Measurements from ENCODE around the gene AASDHPPT.
"Not testable (repeated sequence)": the region's sequence is repeated elsewhere in the genome, so short reads cannot be mapped to it uniquely, and the experiment has no call there.

The AASDHPPT gene

GRCh38 chr11:106043540-106043939 is 33.9 kb upstream of the AASDHPPT start:
- Histone ChIP-seq H3K9ac (ENCODE audit: low read length) (no peak overlapping the region), H2AK5ac (ENCODE audit: low read length) (no peak overlapping the region), H3K23ac (ENCODE audit: low read length) (no peak overlapping the region)

GRCh38 chr11:106047631-106048030 is 29.8 kb upstream of the AASDHPPT start:
- Histone ChIP-seq H3K27ac (ENCODE audit: low read depth, low read length) (no peak overlapping the region), H3K79me2 (ENCODE audit: control insufficient read depth, insufficient read depth, low read length) (no peaks in the 10 kb centered on the region), H2BK120ac (ENCODE audit: low read depth, low read length) (no peak overlapping the region), H3K4me1 (ENCODE audit: control insufficient read depth, low read depth, low read length) (no peaks in the 10 kb centered on the region), H4K8ac (ENCODE audit: low read depth, low read length) (no peak overlapping the region), H3K36me3 (ENCODE audit: control insufficient read depth, insufficient read depth, low read length) (no peaks in the 10 kb centered on the region), H3K27me3 (ENCODE audit: insufficient read depth, low read length, poor library complexity) (no peaks in the 10 kb centered on the region), H3K9ac (ENCODE audit: low read length) (no peak overlapping the region), H3K4ac (ENCODE audit: low read depth, low read length) (no peak overlapping the region), H3K23ac (ENCODE audit: low read length) (no peak overlapping the region), H3K18ac (ENCODE audit: low read length) (no peak overlapping the region), H3K4me3 (ENCODE audit: low read length) (no peak overlapping the region), H2AK5ac (ENCODE audit: low read length) (no peak overlapping the region), H3K4me2 (ENCODE audit: low read length) (no peak overlapping the region), H3K56ac (ENCODE audit: low read length) (no peak overlapping the region), H4K5ac (ENCODE audit: low read length) (no peak overlapping the region), H3K79me1 (ENCODE audit: low read length) (no peaks in the 10 kb centered on the region), H2BK5ac (ENCODE audit: low read length) (no peak overlapping the region), H2BK15ac (replicated peaks; ENCODE audit: low read depth) (no peak overlapping the region)
- DNase-seq = no peak

More at GRCh38 chr11:106043540-106043939, 33.9 kb upstream of the AASDHPPT start:
- no peaks in the 10 kb centered on the region for H3K79me2 ChIP-seq (ENCODE audit: control insufficient read depth, insufficient read depth, low read length)
- H3K36me3 ChIP-seq (ENCODE audit: control insufficient read depth, insufficient read depth, low read length) = no peaks in the 10 kb centered on the region
- H3K4me1 ChIP-seq (ENCODE audit: control insufficient read depth, low read depth, low read length) = no peaks in the 10 kb centered on the region
- no peak overlapping the region for H2BK5ac ChIP-seq (ENCODE audit: low read length)
- DNase-seq = no peak
- no peak overlapping the region for H3K4me2 ChIP-seq (ENCODE audit: low read length)
- no peak overlapping the region for H4K5ac ChIP-seq (ENCODE audit: low read length)
- H3K18ac ChIP-seq (ENCODE audit: low read length) = no peak overlapping the region
- H2BK120ac ChIP-seq (ENCODE audit: low read depth, low read length) = no peak overlapping the region
- no peak overlapping the region for H3K27ac ChIP-seq (ENCODE audit: low read depth, low read length)
- no peak overlapping the region for H3K4me3 ChIP-seq (ENCODE audit: low read length)
- no peak overlapping the region for H3K4ac ChIP-seq (ENCODE audit: low read depth, low read length)
- H2BK15ac ChIP-seq (replicated peaks; ENCODE audit: low read depth) = no peak overlapping the region
- no peaks in the 10 kb centered on the region for H3K27me3 ChIP-seq (ENCODE audit: insufficient read depth, low read length, poor library complexity)
- H4K8ac ChIP-seq (ENCODE audit: low read depth, low read length) = no peak overlapping the region
- H3K79me1 ChIP-seq (ENCODE audit: low read length) = no peaks in the 10 kb centered on the region
- no peak overlapping the region for H3K56ac ChIP-seq (ENCODE audit: low read length)

GRCh38 chr11:106049727-106050476 is 27.6 kb upstream of the AASDHPPT start:
- WGBS (ENCODE audit: extremely low coverage, insufficient coverage, low lambda C conversion rate) = no CpG with 5 or more reads among the region's 5 CpGs
- Histone ChIP-seq H3K4ac (ENCODE audit: low read depth, low read length) (no peak overlapping the region), H4K8ac (ENCODE audit: low read depth, low read length) (no peak overlapping the region), H3K36me3 (ENCODE audit: control insufficient read depth, insufficient read depth, low read length) (no peaks in the 10 kb centered on the region), H3K27ac (ENCODE audit: low read depth, low read length) (no peak overlapping the region), H3K23ac (ENCODE audit: low read length) (no peak overlapping the region), H3K79me1 (ENCODE audit: low read length) (no peaks in the 10 kb centered on the region), H2BK15ac (replicated peaks; ENCODE audit: low read depth) (no peak overlapping the region), H4K5ac (ENCODE audit: low read length) (no peak overlapping the region), H3K9ac (ENCODE audit: low read length) (no peak overlapping the region), H3K27me3 (ENCODE audit: insufficient read depth, low read length, poor library complexity) (no peaks in the 10 kb centered on the region), H3K4me1 (ENCODE audit: control insufficient read depth, low read depth, low read length) (no peaks in the 10 kb centered on the region), H3K4me3 (ENCODE audit: low read length) (no peak overlapping the region), H3K18ac (ENCODE audit: low read length) (no peak overlapping the region), H3K4me2 (ENCODE audit: low read length) (no peak overlapping the region), H2BK120ac (ENCODE audit: low read depth, low read length) (no peak overlapping the region), H2BK5ac (ENCODE audit: low read length) (no peak overlapping the region), H3K79me2 (ENCODE audit: control insufficient read depth, insufficient read depth, low read length) (no peaks in the 10 kb centered on the region), H3K56ac (ENCODE audit: low read length) (no peak overlapping the region), H2AK5ac (ENCODE audit: low read length) (no peak overlapping the region)
- no peak for DNase-seq

GRCh38 chr11:106051103-106051502 is 26.4 kb upstream of the AASDHPPT start:
- H3K23ac ChIP-seq (ENCODE audit: low read length) = no peak overlapping the region
- WGBS (ENCODE audit: extremely low coverage, insufficient coverage, low lambda C conversion rate) = no CpG with 5 or more reads among the region's 2 CpGs
- DNase-seq = no peak
- H2BK15ac ChIP-seq (replicated peaks; ENCODE audit: low read depth) = no peak overlapping the region
- no peak overlapping the region for H2BK5ac ChIP-seq (ENCODE audit: low read length)
- H4K5ac ChIP-seq (ENCODE audit: low read length) = no peak overlapping the region
- H3K4ac ChIP-seq (ENCODE audit: low read depth, low read length) = no peak overlapping the region
- no peak overlapping the region for H3K4me2 ChIP-seq (ENCODE audit: low read length)
- no peak overlapping the region for H3K9ac ChIP-seq (ENCODE audit: low read length)
- H3K4me1 ChIP-seq (ENCODE audit: control insufficient read depth, low read depth, low read length) = no peaks in the 10 kb centered on the region
- H3K27me3 ChIP-seq (ENCODE audit: insufficient read depth, low read length, poor library complexity) = no peaks in the 10 kb centered on the region
- no peak overlapping the region for H2BK120ac ChIP-seq (ENCODE audit: low read depth, low read length)
- H3K56ac ChIP-seq (ENCODE audit: low read length) = no peak overlapping the region
- H3K18ac ChIP-seq (ENCODE audit: low read length) = no peak overlapping the region
- no peaks in the 10 kb centered on the region for H3K79me1 ChIP-seq (ENCODE audit: low read length)
- H3K36me3 ChIP-seq (ENCODE audit: control insufficient read depth, insufficient read depth, low read length) = no peaks in the 10 kb centered on the region
- no peak overlapping the region for H3K27ac ChIP-seq (ENCODE audit: low read depth, low read length)
- H2AK5ac ChIP-seq (ENCODE audit: low read length) = no peak overlapping the region
- H3K4me3 ChIP-seq (ENCODE audit: low read length) = no peak overlapping the region
- H3K79me2 ChIP-seq (ENCODE audit: control insufficient read depth, insufficient read depth, low read length) = no peaks in the 10 kb centered on the region
- no peak overlapping the region for H4K8ac ChIP-seq (ENCODE audit: low read depth, low read length)

- not testable (repeated sequence) for H3K36me3 ChIP-seq (ENCODE audit: control insufficient read depth, insufficient read depth, low read length); H3K9ac ChIP-seq (ENCODE audit: low read length); H3K23ac ChIP-seq (ENCODE audit: low read length); H2BK5ac ChIP-seq (ENCODE audit: low read length); H3K79me2 ChIP-seq (ENCODE audit: control insufficient read depth, insufficient read depth, low read length); H2BK15ac ChIP-seq (replicated peaks; ENCODE audit: low read depth); H3K27me3 ChIP-seq (ENCODE audit: insufficient read depth, low read length, poor library complexity); H2BK120ac ChIP-seq (ENCODE audit: low read depth, low read length); DNase-seq; H3K4me2 ChIP-seq (ENCODE audit: low read length); H3K79me1 ChIP-seq (ENCODE audit: low read length); H3K56ac ChIP-seq (ENCODE audit: low read length); H3K4me1 ChIP-seq (ENCODE audit: control insufficient read depth, low read depth, low read length); H4K8ac ChIP-seq (ENCODE audit: low read depth, low read length); H3K4ac ChIP-seq (ENCODE audit: low read depth, low read length); H2AK5ac ChIP-seq (ENCODE audit: low read length); H3K27ac ChIP-seq (ENCODE audit: low read depth, low read length); H3K4me3 ChIP-seq (ENCODE audit: low read length); H4K5ac ChIP-seq (ENCODE audit: low read length); H3K18ac ChIP-seq (ENCODE audit: low read length)
- no CpG with 5 or more reads among the region's 14 CpGs for WGBS (ENCODE audit: extremely low coverage, insufficient coverage, low lambda C conversion rate)
These were observed 19.1 kb upstream of the AASDHPPT start for GRCh38 chr11:106058377-106058776.

GRCh38 chr11:106059617-106060016 is 17.8 kb upstream of the AASDHPPT start:
- Histone ChIP-seq H3K4ac (ENCODE audit: low read depth, low read length) (no peak overlapping the region), H3K56ac (ENCODE audit: low read length) (no peak overlapping the region), H3K27me3 (ENCODE audit: insufficient read depth, low read length, poor library complexity) (no peaks in the 10 kb centered on the region), H3K4me3 (ENCODE audit: low read length) (no peak overlapping the region), H4K5ac (ENCODE audit: low read length) (no peak overlapping the region), H3K27ac (ENCODE audit: low read depth, low read length) (no peak overlapping the region), H3K36me3 (ENCODE audit: control insufficient read depth, insufficient read depth, low read length) (no peaks in the 10 kb centered on the region), H3K79me1 (ENCODE audit: low read length) (no peaks in the 10 kb centered on the region), H3K4me1 (ENCODE audit: control insufficient read depth, low read depth, low read length) (no peaks in the 10 kb centered on the region), H4K8ac (ENCODE audit: low read depth, low read length) (no peak overlapping the region), H2BK120ac (ENCODE audit: low read depth, low read length) (no peak overlapping the region), H3K18ac (ENCODE audit: low read length) (no peak overlapping the region), H3K23ac (ENCODE audit: low read length) (no peak overlapping the region), H3K9ac (ENCODE audit: low read length) (no peak overlapping the region), H2BK15ac (replicated peaks; ENCODE audit: low read depth) (no peak overlapping the region), H2BK5ac (ENCODE audit: low read length) (no peak overlapping the region), H3K4me2 (ENCODE audit: low read length) (no peak overlapping the region), H3K79me2 (ENCODE audit: control insufficient read depth, insufficient read depth, low read length) (no peaks in the 10 kb centered on the region), H2AK5ac (ENCODE audit: low read length) (no peak overlapping the region)
- no peak for DNase-seq
- WGBS (ENCODE audit: extremely low coverage, insufficient coverage, low lambda C conversion rate) = no CpG with 5 or more reads among the region's 1 CpG
